HG03442 (cell line): ENCODE results near the gene RBM44.

Source experiments
- ATAC-seq: cut with Tn5 transposase; IDR thresholded peaks from one replicate; pipeline ENCODE4 v1.9.1; 2021; ENCODE audit warnings: mild to moderate bottlenecking, moderate library complexity; ENCODE audit not compliant: unreplicated experiment

The RBM44 gene

DNA sequence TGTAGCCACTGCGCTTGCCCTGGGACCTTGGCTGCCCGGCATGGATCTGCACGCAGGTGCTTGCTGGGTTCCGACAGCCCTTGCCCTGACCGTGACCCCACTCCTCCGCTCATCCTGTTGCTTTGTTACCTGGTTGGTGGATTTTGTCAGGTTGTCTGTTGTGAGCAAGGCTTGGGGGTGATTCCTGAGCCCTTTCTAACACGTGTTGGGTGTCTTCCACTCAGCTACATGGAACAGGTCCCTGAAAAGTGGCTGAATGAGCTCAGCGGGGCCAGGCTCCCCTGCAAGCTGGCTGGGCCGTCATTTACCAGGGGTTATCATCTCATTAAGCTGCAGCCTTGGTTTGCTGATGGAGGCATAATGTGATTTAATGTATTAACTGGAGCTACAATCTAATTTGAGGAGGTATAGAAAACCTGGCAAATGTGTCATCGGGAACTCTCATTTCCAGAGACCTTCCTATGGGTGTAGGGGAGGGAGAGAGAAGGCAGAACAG is 85.4 kb downstream of the RBM44 start:
- no peak for ATAC-seq

DNA sequence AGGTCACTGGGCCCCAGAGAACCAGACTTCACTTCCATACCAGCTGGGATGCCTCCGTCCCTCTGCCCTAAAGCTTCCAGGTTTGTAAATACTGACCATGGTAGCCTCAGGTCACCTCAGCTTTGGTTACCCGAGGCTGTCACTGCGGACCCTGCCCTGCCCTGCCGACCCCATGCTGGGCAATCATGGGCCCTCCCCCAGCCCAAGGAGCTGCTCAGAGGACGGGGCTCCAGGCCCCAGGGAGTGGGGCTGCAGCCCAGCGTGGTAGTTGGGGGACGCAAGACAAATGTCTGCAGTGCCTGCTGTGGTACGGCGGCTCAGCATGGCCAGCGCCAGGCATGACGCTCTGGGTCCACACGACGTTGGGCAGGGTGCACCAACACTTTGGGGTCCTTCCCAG is 86.1 kb downstream of the RBM44 start:
- ATAC-seq, result no peak

DNA sequence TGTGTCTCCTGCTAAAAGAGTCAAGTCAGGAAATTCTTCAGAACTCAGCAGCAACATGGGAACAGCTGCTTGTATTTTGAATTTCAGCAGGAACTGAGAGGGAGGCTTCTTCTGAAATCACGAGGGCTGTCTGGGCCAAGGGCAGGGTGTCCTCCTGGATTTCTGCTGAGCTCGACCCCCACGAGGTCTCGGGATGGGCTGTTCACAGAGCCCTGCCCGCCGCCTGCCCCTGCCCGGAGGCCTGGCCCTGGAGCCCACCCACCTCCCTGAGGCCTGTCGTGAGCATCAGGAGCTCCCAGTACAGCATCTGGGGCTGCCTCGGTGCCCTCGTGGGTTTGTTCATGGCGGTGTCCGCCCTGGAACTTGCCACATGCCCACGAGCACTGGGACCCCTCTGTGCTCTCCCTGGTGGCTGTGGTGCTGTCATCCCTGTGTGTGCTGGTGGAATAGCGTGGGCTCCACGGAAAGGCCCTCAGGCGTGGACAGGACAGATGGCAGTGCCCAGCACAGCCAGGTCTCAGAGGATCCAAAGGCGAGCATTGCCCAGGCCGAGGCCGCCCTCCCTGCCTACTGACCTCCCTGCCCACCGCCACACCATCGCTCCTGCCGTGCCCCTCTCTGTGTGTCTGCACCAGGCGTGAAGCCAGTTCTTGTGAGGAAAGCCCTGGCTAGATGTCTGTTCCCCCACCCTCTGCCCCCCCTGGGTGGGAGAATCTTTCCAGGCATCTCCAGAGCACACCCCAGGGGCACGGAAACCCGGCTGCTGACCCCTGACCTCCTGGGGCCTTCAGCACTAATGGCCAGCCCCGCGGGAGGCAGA is 86.7 kb downstream of the RBM44 start:
- ATAC-seq, result no peak

DNA sequence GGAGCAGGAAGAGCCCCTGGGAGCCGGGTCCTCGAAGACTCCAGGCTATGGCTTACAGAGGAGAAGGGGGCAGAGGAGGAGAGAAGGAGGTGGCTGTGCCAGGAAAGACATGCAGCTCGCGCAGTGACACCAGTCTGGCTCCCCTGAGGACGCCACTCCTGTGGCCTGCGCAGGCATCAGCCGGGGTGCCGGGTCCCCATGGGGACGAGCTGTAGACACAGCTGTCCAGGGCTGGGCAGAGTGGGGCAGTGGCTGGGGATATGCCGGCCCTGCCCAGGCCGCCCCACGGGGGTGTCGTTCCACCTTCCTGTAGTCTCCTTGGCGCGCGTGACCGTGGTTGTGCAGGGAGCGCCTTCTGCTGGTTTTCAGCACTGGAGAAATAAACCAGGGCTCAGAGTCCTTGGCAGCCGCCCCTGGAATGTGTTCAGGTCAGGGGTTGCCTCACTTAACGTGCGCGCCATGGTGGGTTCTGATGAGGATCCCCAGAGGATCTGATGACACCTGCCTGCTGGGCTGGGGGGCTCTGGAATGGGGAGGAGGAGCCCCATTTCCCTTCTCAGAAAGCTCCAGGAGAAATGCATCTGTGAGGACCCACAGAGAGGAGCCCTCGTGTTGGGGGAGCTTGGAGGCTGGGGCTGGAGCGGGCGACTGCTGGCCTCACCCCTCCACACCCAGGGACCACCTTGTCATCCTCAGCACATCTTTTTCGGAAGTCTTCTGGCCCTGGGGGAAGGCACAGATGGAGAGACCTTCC is 87.5 kb downstream of the RBM44 start:
- no peak for ATAC-seq

DNA sequence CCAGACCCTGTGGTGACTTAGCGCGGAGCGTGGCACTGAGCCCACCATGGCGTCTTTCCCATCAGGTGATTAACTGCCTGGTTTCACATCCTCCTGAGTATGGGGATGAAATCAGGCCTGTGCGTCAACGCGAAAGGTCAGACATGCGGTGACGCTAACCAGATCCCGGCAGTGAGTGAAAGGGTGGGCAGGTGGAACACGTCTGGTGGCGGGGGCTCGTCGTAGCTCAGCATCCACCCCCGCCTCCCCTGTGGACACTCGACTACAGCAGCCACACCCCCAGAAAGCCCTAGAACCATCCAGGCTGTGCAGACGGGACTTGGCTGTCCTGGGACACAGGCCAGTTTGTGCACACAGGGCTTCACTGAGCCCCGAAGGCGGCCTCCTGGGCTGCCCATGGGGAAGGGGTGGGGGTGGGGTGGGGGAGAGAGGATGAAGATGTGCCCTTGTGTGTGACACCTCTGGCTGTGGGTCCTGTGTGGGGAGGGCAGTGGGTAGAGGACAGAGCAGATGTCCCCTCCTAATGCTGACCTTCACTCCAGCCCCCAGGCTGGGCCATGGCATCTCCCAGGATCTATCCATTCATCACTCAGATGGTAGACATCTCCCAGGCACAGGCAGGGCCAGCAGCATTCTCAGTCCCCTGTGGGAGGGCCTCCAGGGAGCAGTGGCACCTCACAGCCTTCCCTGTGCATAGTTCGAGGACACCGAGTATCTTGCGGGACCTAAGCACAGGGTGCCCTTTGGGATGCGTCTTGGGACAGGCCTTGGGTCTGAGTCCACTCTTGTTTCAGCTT is 88.3 kb downstream of the RBM44 start:
- ATAC-seq, result no peak

GRCh38 chr2:237888389-237888788 is 89.8 kb downstream of the RBM44 start:
- ATAC-seq, result no peak

DNA sequence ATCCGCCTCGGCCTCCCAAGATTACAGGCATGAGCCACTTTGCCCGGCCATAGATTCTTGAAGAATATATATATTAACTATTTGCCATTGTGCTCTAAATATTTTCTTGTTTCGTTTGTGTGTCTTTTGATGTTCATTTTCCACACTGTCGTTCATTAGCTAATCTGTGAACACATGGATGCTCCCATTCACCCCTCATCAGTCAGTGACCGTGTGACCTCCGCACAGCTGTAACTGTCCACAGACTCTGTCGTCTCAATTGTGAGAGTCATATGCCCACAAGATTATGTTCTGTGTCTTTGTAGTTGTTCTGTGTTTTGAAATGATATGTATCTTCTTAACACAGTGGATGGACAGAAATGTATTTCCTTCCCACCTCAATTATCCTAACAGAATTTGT is 90.4 kb downstream of the RBM44 start:
- no peak for ATAC-seq

- ATAC-seq, result no peak
Observed at GRCh38 chr2:237889811-237890210, 91.2 kb downstream of the RBM44 start.
